GM12878 (cell line): ENCODE results near the gene ERVFRD-1. TPM values are rescaled to one million over a fixed set of nuclear protein-coding genes. Genes with fewer than 3 reads are reported as not detected.
A peak's percentile ranks its signal among the peaks of the same experiment; 100 is the strongest.

Experiments used
- ASH2L ChIP-seq: fragments of 300-600, 200-600 bp; sonication (generic); IDR thresholded peaks from 2 replicates; pipeline ENCODE4 v1.6.1; 2017; ENCODE audit warnings: low read depth, mild to moderate bottlenecking, borderline replicate concordance
- BRCA1 ChIP-seq: IDR thresholded peaks from 2 replicates; pipeline ENCODE4 v1.6.1; 2011; ENCODE audit warnings: low read depth, low read length, improper control_type of control experiment
- CEBPB ChIP-seq, 2 experiments: fragments of 150-350 bp in 1 of 2; IDR thresholded peaks; 2 replicates each; pipeline ENCODE4 v1.6.1; 2012 to 2014; ENCODE audit warnings: low read depth in 2 of 2, low read length in 2 of 2, borderline replicate concordance in 1 of 2, inconsistent platforms in 1 of 2
- CHD4 ChIP-seq: fragments of 200-600 bp; sonication (generic); IDR thresholded peaks from 2 replicates; pipeline ENCODE4 v1.6.1; 2016; ENCODE audit warnings: mild to moderate bottlenecking
- CREB1 ChIP-seq: IDR thresholded peaks from 2 replicates; pipeline ENCODE4 v1.6.1; 2012; ENCODE audit warnings: low read depth, mild to moderate bottlenecking, inconsistent platforms
- EZH2 ChIP-seq: IDR thresholded peaks from 2 replicates; pipeline ENCODE4 v1.6.1; 2012; ENCODE audit warnings: low read depth, mild to moderate bottlenecking, control low read depth, inconsistent platforms, low read length, borderline replicate concordance; ENCODE audit not compliant: control insufficient read depth
- HCFC1 ChIP-seq: fragments of 150-350 bp; IDR thresholded peaks from 2 replicates; pipeline ENCODE4 v1.6.1; 2014; ENCODE audit warnings: low read length
- KAT2A ChIP-seq: conservative IDR thresholded peaks from 2 replicates; pipeline ENCODE4 v1.6.1; 2011; ENCODE audit warnings: low read depth, low read length; ENCODE audit not compliant: control insufficient read depth
- KLF5 ChIP-seq: fragments of 450-650 bp; IDR thresholded peaks from 2 replicates; pipeline ENCODE4 v1.6.1; 2014; ENCODE audit warnings: mild to moderate bottlenecking; ENCODE audit not compliant: partially characterized antibody
- LARP7 ChIP-seq: fragments of 450-650 bp; IDR thresholded peaks from 2 replicates; pipeline ENCODE4 v1.6.1; 2017; ENCODE audit warnings: mild to moderate bottlenecking
- MTA2 ChIP-seq: fragments of 450-650 bp; IDR thresholded peaks from 2 replicates; pipeline ENCODE4 v1.6.1; 2016; ENCODE audit warnings: low read depth, mild to moderate bottlenecking, moderate library complexity
- PML ChIP-seq: IDR thresholded peaks from 2 replicates; pipeline ENCODE4 v1.6.1; 2012; ENCODE audit warnings: low read length, inconsistent platforms
- POLR2AphosphoS2 ChIP-seq: IDR thresholded peaks from 2 replicates; pipeline ENCODE4 v1.6.1; 2011; ENCODE audit warnings: low read depth, mild to moderate bottlenecking, low read length, improper control_type of control experiment, moderate library complexity
- RB1 ChIP-seq: fragments of 450-650 bp; formaldehyde crosslinking; IDR thresholded peaks from 2 replicates; pipeline ENCODE4 v1.6.1; 2017; ENCODE audit warnings: mild to moderate bottlenecking, borderline replicate concordance
- RCOR1 ChIP-seq: conservative IDR thresholded peaks from 2 replicates; pipeline ENCODE4 v1.6.1; 2012; ENCODE audit warnings: low read depth, low read length, improper control_type of control experiment
- RELA ChIP-seq: fragments of 450-650 bp; IDR thresholded peaks from 2 replicates; pipeline ENCODE4 v1.8.0; 2014; ENCODE audit warnings: borderline replicate concordance; ENCODE audit not compliant: partially characterized antibody
- RELB ChIP-seq: fragments of 450-650 bp; IDR thresholded peaks from 2 replicates; pipeline ENCODE4 v1.6.1; 2017; ENCODE audit warnings: low read depth, mild to moderate bottlenecking, moderate library complexity
- SIX5 ChIP-seq: IDR thresholded peaks from 2 replicates; pipeline ENCODE4 v1.6.1; 2011; ENCODE audit warnings: mild to moderate bottlenecking, low read depth, low read length, moderate library complexity; ENCODE audit not compliant: severe bottlenecking
- SKIL ChIP-seq: fragments of 450-650 bp; IDR thresholded peaks from 2 replicates; pipeline ENCODE4 v1.6.1; 2017; ENCODE audit warnings: mild to moderate bottlenecking, low read depth, inconsistent platforms; ENCODE audit not compliant: poor library complexity, severe bottlenecking
- SMAD5 ChIP-seq: IDR thresholded peaks from 2 replicates; pipeline ENCODE4 v1.6.1; 2016; ENCODE audit warnings: antibody characterized with exemption, low read depth
- SMC3 ChIP-seq: IDR thresholded peaks from 2 replicates; pipeline ENCODE4 v1.6.1; 2011; ENCODE audit warnings: low read length, improper control_type of control experiment, borderline replicate concordance
- SRF ChIP-seq, 2 experiments: IDR thresholded peaks; 2 replicates each; pipeline ENCODE4 v1.6.1; 2011; ENCODE audit warnings: low read depth in 2 of 2, low read length in 2 of 2, mild to moderate bottlenecking in 1 of 2, moderate library complexity in 1 of 2
- YBX1 ChIP-seq: fragments of 450-650 bp; IDR thresholded peaks from 2 replicates; pipeline ENCODE4 v1.6.1; 2016; ENCODE audit warnings: antibody characterized with exemption
- ZZZ3 ChIP-seq: IDR thresholded peaks from 2 replicates; pipeline ENCODE4 v1.6.1; 2011; ENCODE audit warnings: low read depth; ENCODE audit not compliant: control insufficient read depth, insufficient read length
- polyA plus RNA-seq, 11 experiments: library from polyadenylated mRNA; depleted of rRNA in 4 of 11; unstranded in 6 of 11; stranded (reverse) in 5 of 11; fragments of >200 nt; fragmentation: Nextera tagmentation in 4 of 11; fragmentation: Illumina TruSeq in 1 of 11; extraction: Ambion mirVana in 4 of 11; extraction: Trizol in 1 of 11; gene quantifications; 1 replicate in 1 of 11; 2 replicates in 10 of 11; pipeline versions ENCODE4 v1.2.1 to v1.2.3, GENCODE V29; 2011 to 2016; ENCODE audit warnings: inconsistent platforms in 2 of 11, missing spikeins in 2 of 11, low read depth in 1 of 11
- total RNA-seq, 4 experiments: library from RNA; depleted of rRNA in 3 of 4; stranded (reverse); fragments of >200 nt in 3 of 4; fragmentation: Illumina TruSeq in 1 of 4; extraction: Trizol in 1 of 4; gene quantifications; 2 replicates each; pipeline versions ENCODE4 v1.2.1 to v1.2.3, GENCODE V29; 2013 to 2021
- TF ChIP-seq, protein P1 (sequence below): fragments of 150-350 bp; IDR thresholded peaks from 2 replicates; pipeline ENCODE4 v1.6.1; 2016; ENCODE audit warnings: low read depth, low read length
- TF ChIP-seq, protein P2 (sequence below): IDR thresholded peaks from 2 replicates; pipeline ENCODE4 v1.6.1; 2011; ENCODE audit warnings: borderline replicate concordance, low read depth, mild to moderate bottlenecking, moderate library complexity, mixed read lengths, low read length; ENCODE audit not compliant: insufficient read depth; ENCODE audit errors: extremely low read length

The ERVFRD-1 gene
- total and polyA plus RNA-seq, 10 of the 15 experiments (the other 5 are each of a cell fraction or from before 2014, with no cell fraction given) = 0.03 to 0.11 (median 0.07) TPM; not detected in 7

DNA sequence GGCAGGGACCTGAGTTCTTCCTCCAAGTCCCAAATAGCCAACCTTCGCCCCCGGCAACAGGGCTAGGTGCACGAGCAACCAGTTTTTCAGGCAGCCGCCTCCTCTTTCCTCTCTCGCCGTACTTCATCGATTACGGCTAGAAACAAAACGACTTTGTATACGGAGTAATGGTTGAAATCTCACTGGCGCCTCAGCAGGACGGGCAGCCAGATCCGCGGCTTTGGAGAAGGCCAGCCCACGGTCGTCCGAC, 18.2 kb downstream of the ERVFRD-1 start (continued):
- TF ChIP-seq SRF (IDR thresholded peaks at IDR 0.05; ENCODE audit: low read depth in 2 of 2, low read length in 2 of 2) (no peak), RCOR1 (no peak), POLR2AphosphoS2 (no peak), ZZZ3 (no peak), RELA (no peak), MTA2 (peak; percentile 48), CHD4 (no peak), RELB (0 out of 2 replicates have a peak, but pooled peaks have one; percentile 33), HCFC1 (no peak), SMC3 (no peak), SKIL (peak; percentile 20), ASH2L (0 out of 2 replicates have a peak, but pooled peaks have one; percentile 49), CREB1 (no peak), EZH2 (no peak), PML (peak; percentile 73; the same call in 1 of the 2 replicates), RB1 (no peak), BRCA1 (no peak), LARP7 (no peak), KAT2A (no peak), SIX5 (no peak), YBX1 (no peak), CEBPB (IDR thresholded peaks at IDR 0.05; ENCODE audit: borderline replicate concordance in 1 of 2, low read depth in 2 of 2, low read length in 2 of 2) (no peak), KLF5 (no peak), SMAD5 (0 out of 2 replicates have a peak, but pooled peaks have one; percentile 25)
- TF ChIP-seq, protein P1, sequence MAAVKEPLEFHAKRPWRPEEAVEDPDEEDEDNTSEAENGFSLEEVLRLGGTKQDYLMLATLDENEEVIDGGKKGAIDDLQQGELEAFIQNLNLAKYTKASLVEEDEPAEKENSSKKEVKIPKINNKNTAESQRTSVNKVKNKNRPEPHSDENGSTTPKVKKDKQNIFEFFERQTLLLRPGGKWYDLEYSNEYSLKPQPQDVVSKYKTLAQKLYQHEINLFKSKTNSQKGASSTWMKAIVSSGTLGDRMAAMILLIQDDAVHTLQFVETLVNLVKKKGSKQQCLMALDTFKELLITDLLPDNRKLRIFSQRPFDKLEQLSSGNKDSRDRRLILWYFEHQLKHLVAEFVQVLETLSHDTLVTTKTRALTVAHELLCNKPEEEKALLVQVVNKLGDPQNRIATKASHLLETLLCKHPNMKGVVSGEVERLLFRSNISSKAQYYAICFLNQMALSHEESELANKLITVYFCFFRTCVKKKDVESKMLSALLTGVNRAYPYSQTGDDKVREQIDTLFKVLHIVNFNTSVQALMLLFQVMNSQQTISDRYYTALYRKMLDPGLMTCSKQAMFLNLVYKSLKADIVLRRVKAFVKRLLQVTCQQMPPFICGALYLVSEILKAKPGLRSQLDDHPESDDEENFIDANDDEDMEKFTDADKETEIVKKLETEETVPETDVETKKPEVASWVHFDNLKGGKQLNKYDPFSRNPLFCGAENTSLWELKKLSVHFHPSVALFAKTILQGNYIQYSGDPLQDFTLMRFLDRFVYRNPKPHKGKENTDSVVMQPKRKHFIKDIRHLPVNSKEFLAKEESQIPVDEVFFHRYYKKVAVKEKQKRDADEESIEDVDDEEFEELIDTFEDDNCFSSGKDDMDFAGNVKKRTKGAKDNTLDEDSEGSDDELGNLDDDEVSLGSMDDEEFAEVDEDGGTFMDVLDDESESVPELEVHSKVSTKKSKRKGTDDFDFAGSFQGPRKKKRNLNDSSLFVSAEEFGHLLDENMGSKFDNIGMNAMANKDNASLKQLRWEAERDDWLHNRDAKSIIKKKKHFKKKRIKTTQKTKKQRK = no peak
- TF ChIP-seq, protein P2, sequence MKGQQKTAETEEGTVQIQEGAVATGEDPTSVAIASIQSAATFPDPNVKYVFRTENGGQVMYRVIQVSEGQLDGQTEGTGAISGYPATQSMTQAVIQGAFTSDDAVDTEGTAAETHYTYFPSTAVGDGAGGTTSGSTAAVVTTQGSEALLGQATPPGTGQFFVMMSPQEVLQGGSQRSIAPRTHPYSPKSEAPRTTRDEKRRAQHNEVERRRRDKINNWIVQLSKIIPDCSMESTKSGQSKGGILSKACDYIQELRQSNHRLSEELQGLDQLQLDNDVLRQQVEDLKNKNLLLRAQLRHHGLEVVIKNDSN = no peak
